ENCODE results near the gene FDXR. TPM values are rescaled to one million over a fixed set of nuclear protein-coding genes. Genes with fewer than 3 reads are reported as not detected.

Gene FDXR
- total RNA-seq, 1 experiment from 2014 or later, result 29.7 TPM

GRCh38 chr17:74890554-74890953, 17.8 kb upstream of the FDXR start:
- H3K36me3 Mint-ChIP-seq (ENCODE audit: insufficient read depth, unreplicated experiment), result no peaks in the 10 kb centered on the region
- no TSS peak for BruUV-seq (replicated peaks)
- CTCF ChIA-PET, result interaction anchor here (0.9 kb wide), 1 partner anchor 347 kb away, joined by 3 read pairs; no protein-coding TSS in a partner anchor
- H3K4me1 Mint-ChIP-seq (ENCODE audit: insufficient read depth, unreplicated experiment), result no peaks in the 10 kb centered on the region
- POLR2A ChIA-PET, result interaction anchor here (1.2 kb wide), 1 partner anchor 17 kb away, joined by 7 read pairs; no protein-coding TSS in a partner anchor
- no peak overlapping the region for H3K27ac Mint-ChIP-seq (ENCODE audit: low read depth, unreplicated experiment)
- TF ChIP-seq CTCF (IDR thresholded peaks at IDR 0.05; ENCODE audit: unreplicated experiment), result no peak
- no peak overlapping the region for H3K4me3 Mint-ChIP-seq (ENCODE audit: unreplicated experiment)
- no peak for DNase-seq (ENCODE audit: unreplicated experiment)
- intact Hi-C loops (cut with micrococcal nuclease), result no loop called here
- H3K9me3 Mint-ChIP-seq (ENCODE audit: unreplicated experiment), result no peaks in the 10 kb centered on the region
- peaks cover 47% of the 10 kb centered on the region for H3K27me3 Mint-ChIP-seq (ENCODE audit: insufficient read depth, unreplicated experiment)

DNA sequence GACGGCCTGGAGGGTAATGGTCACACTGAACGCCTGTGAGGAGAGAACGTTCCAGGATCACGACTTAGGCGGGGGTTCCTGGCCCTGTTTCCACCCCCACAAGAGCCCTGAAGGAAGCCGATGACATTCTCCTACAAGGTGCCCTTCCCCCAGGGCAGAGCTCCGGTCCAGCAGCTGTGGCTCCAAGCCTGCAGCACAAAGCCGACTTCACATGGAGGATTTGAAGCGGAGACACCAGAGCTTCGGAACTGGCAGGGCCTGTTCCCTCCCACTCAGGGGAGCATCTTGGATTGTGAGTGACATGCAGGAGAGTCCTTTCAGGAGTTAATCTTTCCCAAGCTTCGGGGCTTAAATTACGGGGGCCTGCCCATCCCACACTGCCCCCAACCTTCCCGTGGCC, 15.7 kb upstream of the FDXR start:
- Mint-ChIP-seq H3K27me3 (ENCODE audit: insufficient read depth, unreplicated experiment) (peaks cover 32% of the 10 kb centered on the region), H3K4me3 (ENCODE audit: unreplicated experiment) (no peak overlapping the region), H3K27ac (ENCODE audit: low read depth, unreplicated experiment) (no peak overlapping the region), H3K36me3 (ENCODE audit: insufficient read depth, unreplicated experiment) (no peaks in the 10 kb centered on the region), H3K4me1 (ENCODE audit: insufficient read depth, unreplicated experiment) (no peaks in the 10 kb centered on the region), H3K9me3 (ENCODE audit: unreplicated experiment) (no peaks in the 10 kb centered on the region)
- intact Hi-C loops (cut with micrococcal nuclease), result no loop called here
- DNase-seq (ENCODE audit: unreplicated experiment), result no peak
- CTCF ChIA-PET, result interaction anchor here (0.7 to 0.8 kb wide), 2 partner anchors 17 to 58 kb away, joined by 3 read pairs; no protein-coding TSS in a partner anchor
- BruUV-seq (replicated peaks), result no TSS peak
- POLR2A ChIA-PET, result interaction anchor here (0.6 to 2.1 kb wide), 2 partner anchors 15 to 88 kb away, joined by 3 to 8 read pairs; partner anchors contain the start of gene FDXR
- TF ChIP-seq CTCF (IDR thresholded peaks at IDR 0.05; ENCODE audit: unreplicated experiment), result no peak

GRCh38 chr17:74883241-74883745, 10.5 kb upstream of the FDXR start:
- Mint-ChIP-seq H3K4me1 (ENCODE audit: insufficient read depth, unreplicated experiment) (peaks cover 4% of the 10 kb centered on the region), H3K4me3 (ENCODE audit: unreplicated experiment) (no peak overlapping the region), H3K27me3 (ENCODE audit: insufficient read depth, unreplicated experiment) (peaks cover 17% of the 10 kb centered on the region), H3K27ac (ENCODE audit: low read depth, unreplicated experiment) (no peak overlapping the region), H3K9me3 (ENCODE audit: unreplicated experiment) (no peaks in the 10 kb centered on the region), H3K36me3 (ENCODE audit: insufficient read depth, unreplicated experiment) (no peaks in the 10 kb centered on the region)
- ChIA-PET CTCF (no interaction called here), POLR2A (no interaction called here)
- no peak for TF ChIP-seq CTCF (IDR thresholded peaks at IDR 0.05; ENCODE audit: unreplicated experiment)
- DNase-seq (ENCODE audit: unreplicated experiment), result no peak
- BruUV-seq (replicated peaks), result no TSS peak
- intact Hi-C loops (cut with micrococcal nuclease), result no loop called here

DNA sequence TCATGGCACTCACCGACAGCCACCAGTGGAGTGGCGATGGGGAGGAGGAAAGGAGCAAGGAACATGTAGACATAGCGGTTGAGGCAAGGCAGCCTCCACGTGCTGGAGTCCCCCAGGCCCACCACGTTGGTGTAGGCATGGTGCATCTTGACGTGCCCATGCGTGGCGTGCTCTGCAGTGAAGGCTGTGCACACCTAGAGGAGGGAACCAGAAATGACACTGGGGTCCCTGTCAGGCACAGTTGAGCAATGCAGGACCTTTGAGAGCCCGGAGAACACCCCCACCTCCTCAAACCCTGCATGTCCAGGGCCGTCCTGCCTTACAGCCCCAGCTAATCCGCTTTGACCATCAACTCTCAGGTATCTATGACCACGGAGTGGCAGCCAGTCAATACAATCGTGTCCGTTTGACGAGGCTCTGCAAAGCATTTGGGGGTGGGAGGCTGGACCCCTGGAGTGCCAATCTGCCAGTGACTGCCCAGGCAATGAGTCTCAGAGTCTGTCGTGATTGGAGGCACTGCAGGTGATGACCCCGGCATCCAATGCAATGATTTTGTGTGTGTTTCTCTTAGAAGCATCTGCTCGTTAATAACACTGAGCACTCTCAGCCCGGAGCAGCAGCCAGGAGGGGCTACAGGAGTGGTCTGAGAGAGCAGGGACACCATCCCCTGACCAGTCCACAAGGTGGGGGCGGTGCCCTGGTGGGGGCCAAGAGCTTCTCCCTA, 9.9 kb upstream of the FDXR start:
- Mint-ChIP-seq H3K9me3 (ENCODE audit: unreplicated experiment) (no peaks in the 10 kb centered on the region), H3K27ac (ENCODE audit: low read depth, unreplicated experiment) (no peak overlapping the region), H3K36me3 (ENCODE audit: insufficient read depth, unreplicated experiment) (no peaks in the 10 kb centered on the region), H3K27me3 (ENCODE audit: insufficient read depth, unreplicated experiment) (peaks cover 17% of the 10 kb centered on the region), H3K4me1 (ENCODE audit: insufficient read depth, unreplicated experiment) (peaks cover 10% of the 10 kb centered on the region), H3K4me3 (ENCODE audit: unreplicated experiment) (no peak overlapping the region)
- no peak for TF ChIP-seq CTCF (IDR thresholded peaks at IDR 0.05; ENCODE audit: unreplicated experiment)
- POLR2A ChIA-PET, result interaction anchor here (0.6 to 2.1 kb wide), 3 partner anchors 9 to 439 kb away, joined by 3 to 11 read pairs (median 3); partner anchors contain the start of gene FDXR
- no peak for DNase-seq (ENCODE audit: unreplicated experiment)
- intact Hi-C loops (cut with micrococcal nuclease), result no loop called here
- BruUV-seq (replicated peaks), result no TSS peak
- CTCF ChIA-PET, result no interaction called here

Measured in MCF 10A (cell line).